Stimulated activated CD8-positive, alpha-beta memory T cell treated with anti-CD3 and anti-CD28 coated beads, Interleukin-15, amount 100 ng/mL, for 24 hours (primary cell): ENCODE results near the gene SLC9C2.
"Not testable (repeated sequence)": the region's sequence is repeated elsewhere in the genome, so short reads cannot be mapped to it uniquely, and the experiment has no call there.

Experiments
- DNase-seq: peaks from one replicate; pipeline ENCODE4 v3.0.0-alpha.2; 2020; ENCODE audit warnings: low read depth

The SLC9C2 gene

GRCh38 chr1:173580071-173580470 is 22.8 kb downstream of the SLC9C2 start:
- no peak for DNase-seq

GRCh38 chr1:173573596-173573995 is 29.3 kb downstream of the SLC9C2 start:
- DNase-seq, result no peak

GRCh38 chr1:173572201-173572873 is 30.5 kb downstream of the SLC9C2 start:
- no peak for DNase-seq

- DNase-seq, result no peak
Observed at GRCh38 chr1:173570370-173571007, 32.4 kb downstream of the SLC9C2 start.

- no peak for DNase-seq
Observed at GRCh38 chr1:173568483-173568882, 34.4 kb downstream of the SLC9C2 start.

- DNase-seq, result not testable (repeated sequence)
Observed at GRCh38 chr1:173563846-173564245, 39.0 kb downstream of the SLC9C2 start.

GRCh38 chr1:173562813-173563212 is 40.1 kb downstream of the SLC9C2 start:
- no peak for DNase-seq

- no peak for DNase-seq
Observed at GRCh38 chr1:173561263-173561662, 41.6 kb downstream of the SLC9C2 start.

GRCh38 chr1:173560285-173560880 is 42.5 kb downstream of the SLC9C2 start:
- no peak for DNase-seq

- DNase-seq, result no peak
Observed at GRCh38 chr1:173555651-173556305, 47.1 kb downstream of the SLC9C2 start.

- no peak for DNase-seq
Observed at GRCh38 chr1:173554541-173555250, 48.2 kb downstream of the SLC9C2 start.

GRCh38 chr1:173554089-173554488 is 48.8 kb downstream of the SLC9C2 start:
- no peak for DNase-seq

- no peak for DNase-seq
Observed at GRCh38 chr1:173553312-173553711, 49.6 kb downstream of the SLC9C2 start.

GRCh38 chr1:173551699-173552098 is 51.2 kb downstream of the SLC9C2 start:
- no peak for DNase-seq

GRCh38 chr1:173549813-173550212 is 53.1 kb downstream of the SLC9C2 start:
- no peak for DNase-seq

GRCh38 chr1:173545688-173546087 is 57.2 kb downstream of the SLC9C2 start:
- no peak for DNase-seq

- DNase-seq, result no peak
Observed at GRCh38 chr1:173536223-173536622, 66.6 kb downstream of the SLC9C2 start.

- DNase-seq, result no peak
Observed at GRCh38 chr1:173532237-173532636, 70.6 kb downstream of the SLC9C2 start.

- DNase-seq, result no peak
Observed at GRCh38 chr1:173530795-173531693, 71.8 kb downstream of the SLC9C2 start.

GRCh38 chr1:173529106-173529505 is 73.8 kb downstream of the SLC9C2 start:
- DNase-seq, result no peak

- DNase-seq, result no peak
Observed at GRCh38 chr1:173527151-173527826, 75.6 kb downstream of the SLC9C2 start.
